Measurements from ENCODE around the gene ITPKC. TPM values are rescaled to one million over a fixed set of nuclear protein-coding genes. Genes with fewer than 3 reads are reported as not detected.
"Not testable (repeated sequence)": the region's sequence is repeated elsewhere in the genome, so short reads cannot be mapped to it uniquely, and the experiment has no call there.

The ITPKC gene
- total RNA-seq, 1 donor from 2014 or later = 7.5 TPM

- DNase-seq (ENCODE audit: low spot score) = no peak
These were observed 46.0 kb downstream of the ITPKC start for GRCh38 chr19:40762754-40763470.

- DNase-seq (ENCODE audit: low spot score) = no peak
These were observed 46.6 kb downstream of the ITPKC start for GRCh38 chr19:40763526-40763925.

- DNase-seq (ENCODE audit: low spot score) = no peak
These were observed 47.1 kb downstream of the ITPKC start for GRCh38 chr19:40763963-40764362.

- not testable (repeated sequence) for DNase-seq (ENCODE audit: low spot score)
These were observed 49.5 kb downstream of the ITPKC start for GRCh38 chr19:40766385-40766784.

- no peak for DNase-seq (ENCODE audit: low spot score)
These were observed 52.0 kb downstream of the ITPKC start for GRCh38 chr19:40768869-40769268.

GRCh38 chr19:40771101-40771862, 54.4 kb downstream of the ITPKC start:
- not testable (repeated sequence) for DNase-seq (ENCODE audit: low spot score)

GRCh38 chr19:40774916-40775631, 58.2 kb downstream of the ITPKC start, which contains the start of gene MIA:
MIA (plus strand) TSS chr19:40775521; CDS start chr19:40775543, 22 bp downstream.
- no peak for DNase-seq (ENCODE audit: low spot score)

GRCh38 chr19:40775632-40776022, 58.7 kb downstream of the ITPKC start:
- no peak for DNase-seq (ENCODE audit: low spot score)

GRCh38 chr19:40776364-40776763, 59.5 kb downstream of the ITPKC start:
- DNase-seq (ENCODE audit: low spot score) = no peak

GRCh38 chr19:40776932-40777644, 60.2 kb downstream of the ITPKC start:
- peak; percentile 98 for DNase-seq (ENCODE audit: low spot score)

- no peak for DNase-seq (ENCODE audit: low spot score)
These were observed 60.7 kb downstream of the ITPKC start for GRCh38 chr19:40777645-40777936.

- peak; percentile 100 for DNase-seq (ENCODE audit: low spot score)
These were observed 61.2 kb downstream of the ITPKC start, which contains the start of gene RAB4B for GRCh38 chr19:40777937-40778705. RAB4B (plus strand) TSS chr19:40778247; CDS start chr19:40778376, 129 bp downstream.

GRCh38 chr19:40778706-40779284, 61.9 kb downstream of the ITPKC start:
- peak; percentile 32 for DNase-seq (ENCODE audit: low spot score)

GRCh38 chr19:40780582-40780981, 63.7 kb downstream of the ITPKC start:
- DNase-seq (ENCODE audit: low spot score) = no peak

GRCh38 chr19:40781140-40781539, 64.2 kb downstream of the ITPKC start:
- no peak for DNase-seq (ENCODE audit: low spot score)

GRCh38 chr19:40783711-40784110, 66.8 kb downstream of the ITPKC start:
- DNase-seq (ENCODE audit: low spot score) = no peak

- not testable (repeated sequence) for DNase-seq (ENCODE audit: low spot score)
These were observed 67.2 kb downstream of the ITPKC start for GRCh38 chr19:40784146-40784545.

- no peak for DNase-seq (ENCODE audit: low spot score)
These were observed 68.6 kb downstream of the ITPKC start for GRCh38 chr19:40785526-40785925.

- no peak for DNase-seq (ENCODE audit: low spot score)
These were observed 69.4 kb downstream of the ITPKC start for GRCh38 chr19:40786060-40787037.

All from umbilical cord (tissue), 2 donors.